H1 (cell line): Measurements from ENCODE around the gene GNB5. TPM values are rescaled to one million over a fixed set of nuclear protein-coding genes. Genes with fewer than 3 reads are reported as not detected.

ENCODE experiments used
- CTCF ChIA-PET: fragments of 300-600 bp; sonication (Branson Sonifier 250); formaldehyde crosslinking; loops from one replicate; lab custom pipeline; 2021; ENCODE audit not compliant: partially characterized antibody; lab: Charles Lee
- POLR2A ChIA-PET: fragments of 300-600 bp; sonication (Branson Sonifier 250); formaldehyde crosslinking; loops from one replicate; lab custom pipeline; 2021; ENCODE audit warnings: inconsistent platforms; ENCODE audit not compliant: partially characterized antibody; lab: Charles Lee
- DNase-seq, 2 experiments: peaks; one replicate each; pipeline versions ENCODE4 v3.0.0 to v3.0.0-alpha.2; 2010 to 2022; ENCODE audit warnings: low spot score in 2 of 2, low read depth in 1 of 2, mixed read lengths in 1 of 2
- FAIRE-seq: peaks from 2 replicates; lab custom pipeline; 2011; peaks lifted over from hg19 to GRCh38; lab: Jason Lieb, UNC
- H2AFZ ChIP-seq: 2 replicates; pipeline ENCODE4 v1.8.1; 2012; ENCODE audit warnings: low read length, inconsistent platforms
- H2AK5ac ChIP-seq: 2 replicates; pipeline ENCODE4 v1.6.1; 2013; ENCODE audit warnings: low read depth, low read length
- H2BK120ac ChIP-seq: replicated peaks from 2 replicates; pipeline ENCODE3; 2013; ENCODE audit warnings: low read depth, low read length, inconsistent platforms
- H2BK12ac ChIP-seq: 2 replicates; pipeline ENCODE4 v1.6.1; 2013; ENCODE audit warnings: low read depth, low read length
- H2BK15ac ChIP-seq: 2 replicates; pipeline ENCODE4 v1.6.1; 2013; ENCODE audit warnings: low read length
- H2BK20ac ChIP-seq: 2 replicates; pipeline ENCODE4 v1.6.1; 2013; ENCODE audit warnings: low read length
- H2BK5ac ChIP-seq: 2 replicates; pipeline ENCODE4 v1.6.1; 2013; ENCODE audit warnings: low read depth, low read length
- H3K14ac ChIP-seq: 2 replicates; pipeline ENCODE4 v1.6.1; 2013; ENCODE audit warnings: inconsistent platforms; ENCODE audit not compliant: insufficient read length
- H3K18ac ChIP-seq: 2 replicates; pipeline ENCODE4 v1.6.1; 2013; ENCODE audit warnings: low read length; ENCODE audit errors: extremely low read depth
- H3K23ac ChIP-seq: 2 replicates; pipeline ENCODE4 v1.6.1; 2013; ENCODE audit warnings: inconsistent platforms; ENCODE audit not compliant: insufficient read length
- H3K23me2 ChIP-seq: 2 replicates; pipeline ENCODE4 v1.6.1; 2013; ENCODE audit warnings: low read depth, low read length
- H3K27ac ChIP-seq: 2 replicates; pipeline ENCODE4 v1.6.1; 2011; ENCODE audit warnings: low read depth, low read length, inconsistent platforms
- H3K27me3 ChIP-seq, 4 experiments: replicated peaks in 1 of 4; 1 replicate in 1 of 4; 2 replicates in 3 of 4; pipeline versions ENCODE4 v1.6.1 to v1.8.1; 2011 to 2013; ENCODE audit warnings: low read length in 3 of 4, mild to moderate bottlenecking in 3 of 4, inconsistent platforms in 2 of 4, mixed read lengths in 2 of 4, moderate library complexity in 1 of 4; ENCODE audit not compliant: control insufficient read depth in 3 of 4, insufficient read depth in 3 of 4; ENCODE audit errors: extremely low read depth in 1 of 4
- H3K36me3 ChIP-seq, 4 experiments: 2 replicates each; pipeline versions ENCODE4 v1.6.1 to v1.8.1; 2011 to 2013; ENCODE audit warnings: mild to moderate bottlenecking in 4 of 4, low read length in 3 of 4, moderate library complexity in 2 of 4, control low read depth in 1 of 4, inconsistent platforms in 1 of 4; ENCODE audit not compliant: insufficient read depth in 4 of 4, control insufficient read depth in 2 of 4
- H3K4ac ChIP-seq: replicated peaks from 2 replicates; pipeline ENCODE3; 2013; ENCODE audit warnings: low read length, low read depth, mixed read lengths, inconsistent platforms; ENCODE audit not compliant: insufficient read length
- H3K4me1 ChIP-seq, 4 experiments: replicated peaks in 1 of 4; 1 replicate in 1 of 4; 2 replicates in 3 of 4; pipeline versions ENCODE4 v1.6.1 to v1.8.1; 2011 to 2013; ENCODE audit warnings: low read length in 3 of 4, inconsistent platforms in 2 of 4, mixed read lengths in 1 of 4; ENCODE audit not compliant: insufficient read depth in 4 of 4, control insufficient read depth in 3 of 4
- H3K4me2 ChIP-seq, 2 experiments: 2 replicates each; pipeline versions ENCODE4 v1.6.1 to v1.8.1; 2011 to 2013; ENCODE audit warnings: low read depth in 2 of 2, low read length in 2 of 2, control low read depth in 1 of 2, inconsistent platforms in 1 of 2, mild to moderate bottlenecking in 1 of 2; ENCODE audit not compliant: insufficient read depth in 1 of 2
- H3K4me3 ChIP-seq, 4 experiments: fragments of 200-600, 300-600 bp in 1 of 4; sonication (generic), shearing (Covaris generic), sonication (Bioruptor Twin) in 1 of 4; 2 replicates each; pipeline versions ENCODE4 v1.5.1 to v1.8.1; 2011 to 2016; ENCODE audit warnings: low read length in 4 of 4, low read depth in 3 of 4, control low read depth in 2 of 4, inconsistent platforms in 2 of 4, mild to moderate bottlenecking in 2 of 4, mixed read lengths in 1 of 4, moderate library complexity in 1 of 4; ENCODE audit not compliant: insufficient read depth in 2 of 4; ENCODE audit errors: extremely low read depth in 1 of 4
- H3K56ac ChIP-seq: replicated peaks from 2 replicates; pipeline ENCODE3; 2013; ENCODE audit warnings: low read depth, mild to moderate bottlenecking, mixed read lengths, low read length, inconsistent platforms; ENCODE audit not compliant: insufficient read length
- H3K79me1 ChIP-seq: 2 replicates; pipeline ENCODE4 v1.6.1; 2013; ENCODE audit warnings: low read depth, low read length, control low read depth
- H3K79me2 ChIP-seq, 2 experiments: 2 replicates each; pipeline versions ENCODE4 v1.6.1 to v1.8.1; 2012 to 2013; ENCODE audit warnings: low read length in 2 of 2, mild to moderate bottlenecking in 2 of 2, inconsistent platforms in 1 of 2; ENCODE audit not compliant: insufficient read depth in 2 of 2, control insufficient read depth in 1 of 2
- H3K9ac ChIP-seq, 4 experiments: replicated peaks in 1 of 4; 1 replicate in 1 of 4; 2 replicates in 3 of 4; pipeline versions ENCODE4 v1.6.1 to v1.8.1; 2011 to 2013; ENCODE audit warnings: low read depth in 3 of 4, low read length in 3 of 4, control low read depth in 2 of 4, mild to moderate bottlenecking in 2 of 4, moderate library complexity in 2 of 4, inconsistent platforms in 1 of 4; ENCODE audit errors: extremely low read depth in 1 of 4
- H3K9me3 ChIP-seq, 2 experiments: 2 replicates each; pipeline versions ENCODE4 v1.6.1 to v1.8.1; 2012 to 2013; ENCODE audit warnings: mild to moderate bottlenecking in 2 of 2, moderate library complexity in 2 of 2, control low read depth in 1 of 2, inconsistent platforms in 1 of 2, low read depth in 1 of 2, low read length in 1 of 2, mixed read lengths in 1 of 2; ENCODE audit not compliant: insufficient read depth in 2 of 2
- H4K20me1 ChIP-seq, 2 experiments: replicated peaks in 1 of 2; 2 replicates each; pipeline versions ENCODE3 to v1.8.1; 2011 to 2013; ENCODE audit warnings: inconsistent platforms in 2 of 2, low read length in 2 of 2, mild to moderate bottlenecking in 1 of 2; ENCODE audit not compliant: insufficient read depth in 2 of 2, control insufficient read depth in 1 of 2
- H4K5ac ChIP-seq: 2 replicates; pipeline ENCODE4 v1.6.1; 2013; ENCODE audit warnings: low read length, low read depth, mixed read lengths, inconsistent platforms; ENCODE audit not compliant: insufficient read length
- H4K8ac ChIP-seq: 2 replicates; pipeline ENCODE4 v1.8.0; 2013; ENCODE audit warnings: mild to moderate bottlenecking, moderate library complexity, low read length, inconsistent platforms; ENCODE audit not compliant: insufficient read depth; ENCODE audit errors: extremely low read depth
- H4K91ac ChIP-seq: replicated peaks from 2 replicates; pipeline ENCODE3; 2013; ENCODE audit warnings: low read length, mixed read lengths, inconsistent platforms; ENCODE audit not compliant: insufficient read length
- EP300 ChIP-seq, 2 experiments: IDR thresholded peaks; 1 replicate in 1 of 2; 2 replicates in 1 of 2; pipeline ENCODE4 v1.6.1; 2011 to 2012; ENCODE audit warnings: low read depth in 2 of 2, low read length in 2 of 2, mild to moderate bottlenecking in 2 of 2, borderline replicate concordance in 1 of 2, inconsistent platforms in 1 of 2, moderate library complexity in 1 of 2
- HDAC6 ChIP-seq: IDR thresholded peaks from one replicate; pipeline ENCODE4 v1.7.1; 2012; ENCODE audit warnings: low read depth, mild to moderate bottlenecking, inconsistent platforms, low read length, moderate library complexity
- JUND ChIP-seq: IDR thresholded peaks from 2 replicates; pipeline ENCODE4 v1.6.1; 2011; ENCODE audit warnings: mild to moderate bottlenecking, improper control_type of control experiment, low read length
- KDM1A ChIP-seq: fragments of 200-600, 300-600 bp; sonication (generic); IDR thresholded peaks from 2 replicates; pipeline ENCODE4 v1.7.1; 2016; ENCODE audit warnings: mild to moderate bottlenecking, low read length, borderline replicate concordance
- KDM4A ChIP-seq: IDR thresholded peaks from one replicate; pipeline ENCODE4 v1.7.1; 2012; ENCODE audit warnings: low read depth, mild to moderate bottlenecking, moderate library complexity, low read length, inconsistent platforms; ENCODE audit not compliant: severe bottlenecking
- MAFK ChIP-seq: IDR thresholded peaks from 2 replicates; pipeline ENCODE4 v1.6.1; 2012; ENCODE audit warnings: low read depth, mild to moderate bottlenecking, improper control_type of control experiment, low read length
- POLR2A ChIP-seq, 2 experiments: IDR thresholded peaks; 1 replicate in 1 of 2; 2 replicates in 1 of 2; pipeline ENCODE4 v1.6.1; 2011; ENCODE audit warnings: low read depth in 2 of 2, low read length in 2 of 2, mild to moderate bottlenecking in 2 of 2; ENCODE audit errors: control extremely low read depth in 1 of 2
- RNF2 ChIP-seq: fragments of 200-900, 300-1000 bp; sonication (generic); IDR thresholded peaks from 2 replicates; pipeline ENCODE4 v1.7.1; 2016; ENCODE audit warnings: borderline replicate concordance, low read depth, mild to moderate bottlenecking, antibody characterized with exemption, low read length; ENCODE audit not compliant: poor library complexity, severe bottlenecking; ENCODE audit errors: missing control alignments
- SP1 ChIP-seq: IDR thresholded peaks from 2 replicates; pipeline ENCODE4 v1.6.1; 2011; ENCODE audit warnings: low read depth, low read length
- polyA plus RNA-seq, 7 experiments: library from polyadenylated mRNA; depleted of rRNA in 3 of 7; stranded (reverse) in 5 of 7; unstranded in 2 of 7; fragments of >200 nt in 5 of 7; fragments of 200-250 nt in 2 of 7; gene quantifications; 1 replicate in 5 of 7; 2 replicates in 1 of 7; 4 replicates in 1 of 7; pipeline versions ENCODE4 v1.2.1 to v1.2.3, GENCODE V29; 2011 to 2013; ENCODE audit warnings: missing spikeins in 2 of 7, mixed read lengths in 2 of 7
- total RNA-seq: library from RNA; stranded (reverse); fragmentation: NEBNext Ultra II Directional; extraction: Animal tissue kit (Norgen Biotek cat#: 25700); gene quantifications from 2 replicates; pipeline ENCODE4 v1.2.1, GENCODE V29; 2021

GNB5 gene
- total and polyA plus RNA-seq, 2 of the 8 experiments (the other 6 are each of a cell fraction or from before 2014, with no cell fraction given): 21.7 to 42.5 TPM

DNA sequence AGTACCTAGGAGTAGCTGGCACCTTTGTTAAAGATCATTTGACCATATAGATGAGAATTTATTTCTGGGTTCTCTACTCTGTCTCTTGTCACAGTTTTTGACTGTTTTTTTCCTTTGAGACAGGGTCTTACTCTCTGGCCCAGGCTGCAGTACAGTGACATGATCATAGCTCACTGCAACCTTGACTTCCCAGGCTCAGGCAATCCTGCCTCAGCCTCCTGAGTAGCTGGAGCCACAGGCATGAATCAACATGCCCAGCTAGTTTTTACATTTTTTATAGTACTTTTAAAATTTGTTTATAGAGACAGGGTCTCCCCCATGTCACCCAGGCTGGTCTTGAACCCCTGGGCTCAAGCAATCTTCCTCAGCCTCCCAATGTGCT, 123.7 kb downstream of the GNB5 start:
- Histone ChIP-seq H3K4me3 (no peak overlapping the region), H3K79me2 (no peaks in the 10 kb centered on the region), H3K18ac (no peak overlapping the region), H3K56ac (no peak overlapping the region), H3K27ac (no peak overlapping the region), H3K27me3 (no peaks in the 10 kb centered on the region), H2BK5ac (no peak overlapping the region), H2BK15ac (no peak overlapping the region), H3K23ac (no peak overlapping the region), H3K9ac (no peak overlapping the region), H4K20me1 (no peaks in the 10 kb centered on the region), H3K4me1 (peaks cover 0 to 2% (median 0%) of the 10 kb centered on the region in 4 experiments; a peak in 1 of 7 replicates), H4K5ac (no peak overlapping the region), H3K4ac (no peak overlapping the region), H4K8ac (no peak overlapping the region), H2BK20ac (no peak overlapping the region), H3K23me2 (no peaks in the 10 kb centered on the region), H2BK120ac (no peak overlapping the region), H3K14ac (no peak overlapping the region), H2AK5ac (no peak overlapping the region), H2BK12ac (no peak overlapping the region), H3K79me1 (no peaks in the 10 kb centered on the region), H3K36me3 (peaks cover 0 to 22% (median 9%) of the 10 kb centered on the region in 4 experiments; a peak in 5 of 8 replicates), H3K4me2 (no peak overlapping the region), H4K91ac (no peak overlapping the region), H3K9me3 (no peaks in the 10 kb centered on the region), H2AFZ (no peak overlapping the region)
- TF ChIP-seq HDAC6 (no peak), JUND (no peak), MAFK (no peak), POLR2A (IDR thresholded peaks at IDR 0.05; ENCODE audit: control extremely low read depth in 1 of 2, low read depth in 2 of 2, low read length in 2 of 2) (no peak), KDM4A (no peak), EP300 (IDR thresholded peaks at IDR 0.05; ENCODE audit: borderline replicate concordance in 1 of 2, low read depth in 2 of 2, low read length in 2 of 2) (no peak), KDM1A (no peak), RNF2 (no peak), SP1 (no peak)
- no peak for DNase-seq
- POLR2A ChIA-PET: interaction anchor here (1.0 to 3.1 kb wide), 3 partner anchors 9 to 96 kb away, joined by 3 to 12 read pairs (median 4); partner anchors contain the start of gene LEO1
- FAIRE-seq: no peak
- CTCF ChIA-PET: interaction anchor here (0.8 to 7.1 kb wide), 5 partner anchors 12 to 87 kb away, joined by 3 to 55 read pairs (median 13); no protein-coding TSS in a partner anchor
